HEK293 (cell line): ENCODE results near the gene NT5DC2.
A peak's percentile ranks its signal among the peaks of the same experiment; 100 is the strongest.

Experiments used
- CTCF ChIA-PET: fragments of 350-600 bp; formaldehyde crosslinking; extraction: SDS; loops from one replicate; lab custom pipeline; 2021; ENCODE audit warnings: antibody characterized with exemption; lab: Yijun Ruan, JAX
- POLR2A ChIA-PET: fragments of 300-600 bp; formaldehyde crosslinking; extraction: SDS; loops from one replicate; lab custom pipeline; 2020; ENCODE audit warnings: antibody characterized with exemption, inconsistent platforms; lab: Yijun Ruan, JAX
- H3K27ac ChIP-seq: fragments of 200-500 bp; sonication (Bioruptor generic); 2 replicates; pipeline ENCODE4 v1.5.1; 2014; ENCODE audit warnings: low read depth, low read length, control low read depth, inconsistent platforms; ENCODE audit errors: extremely low read depth
- H3K36me3 ChIP-seq, 2 experiments: fragments of 200-500 bp in 1 of 2; sonication (Bioruptor generic) in 1 of 2; 1 replicate in 1 of 2; 2 replicates in 1 of 2; pipeline ENCODE4 v1.5.1; 2014 to 2017; ENCODE audit warnings: inconsistent platforms in 2 of 2, low read length in 2 of 2; ENCODE audit not compliant: control insufficient read depth in 2 of 2, insufficient read depth in 1 of 2
- H3K4me1 ChIP-seq: fragments of 200-500 bp; sonication (Bioruptor generic); 2 replicates; pipeline ENCODE4 v1.5.1; 2014; ENCODE audit warnings: mild to moderate bottlenecking, low read length, inconsistent platforms; ENCODE audit not compliant: control insufficient read depth, insufficient read depth
- H3K4me3 ChIP-seq: 2 replicates; pipeline ENCODE4 v1.5.1; 2011; ENCODE audit warnings: low read depth, mild to moderate bottlenecking, control low read depth, low read length, moderate library complexity
- H3K9me3 ChIP-seq: fragments of 200-500 bp; sonication (Bioruptor generic); 2 replicates; pipeline ENCODE4 v1.5.1; 2014; ENCODE audit warnings: low read depth, low read length, inconsistent platforms; ENCODE audit not compliant: control insufficient read depth, insufficient read depth
- GLI4 ChIP-seq: fragments of 450-650 bp; formaldehyde crosslinking; IDR thresholded peaks from 2 replicates; pipeline ENCODE4 v1.5.1; 2016; ENCODE audit warnings: missing biosample characterization, missing genetic modification characterization
- SP3 ChIP-seq: fragments of 450-650 bp; formaldehyde crosslinking; IDR thresholded peaks from 2 replicates; pipeline ENCODE4 v1.5.1; 2016; ENCODE audit warnings: missing biosample characterization, missing genetic modification characterization
- ZNF174 ChIP-seq: fragments of 450-650 bp; formaldehyde crosslinking; IDR thresholded peaks from 2 replicates; pipeline ENCODE4 v1.5.0; 2017; ENCODE audit warnings: missing biosample characterization, mild to moderate bottlenecking, missing genetic modification characterization
- ZNF175 ChIP-seq: fragments of 450-650 bp; formaldehyde crosslinking; IDR thresholded peaks from 2 replicates; pipeline ENCODE4 v1.5.1; 2016; ENCODE audit warnings: missing biosample characterization, missing genetic modification characterization
- ZNF311 ChIP-seq: fragments of 450-650 bp; formaldehyde crosslinking; IDR thresholded peaks from 2 replicates; pipeline ENCODE4 v1.5.1; 2017; ENCODE audit warnings: missing biosample characterization, missing genetic modification characterization, borderline replicate concordance
- ZNF529 ChIP-seq: fragments of 450-650 bp; formaldehyde crosslinking; IDR thresholded peaks from 2 replicates; pipeline ENCODE4 v1.5.1; 2017; ENCODE audit warnings: missing genetic modification characterization, missing biosample characterization; ENCODE audit not compliant: insufficient replicate concordance
- ZNF561 ChIP-seq: fragments of 450-650 bp; IDR thresholded peaks from 2 replicates; pipeline ENCODE4 v1.5.1; 2018; ENCODE audit warnings: missing biosample characterization, missing genetic modification characterization, borderline replicate concordance
- ZNF571 ChIP-seq: fragments of 450-650 bp; formaldehyde crosslinking; IDR thresholded peaks from 2 replicates; pipeline ENCODE4 v1.5.0; 2017; ENCODE audit warnings: missing biosample characterization, missing genetic modification characterization
- ZNF580 ChIP-seq: fragments of 450-650 bp; formaldehyde crosslinking; IDR thresholded peaks from 2 replicates; pipeline ENCODE4 v1.5.1; 2016; ENCODE audit warnings: missing biosample characterization, missing genetic modification characterization
- ZNF600 ChIP-seq: fragments of 450-650 bp; formaldehyde crosslinking; IDR thresholded peaks from 2 replicates; pipeline ENCODE4 v1.5.1; 2016; ENCODE audit warnings: missing biosample characterization, missing genetic modification characterization
- ZNF660 ChIP-seq: fragments of 450-650 bp; IDR thresholded peaks from 2 replicates; pipeline ENCODE4 v1.5.1; 2018; ENCODE audit warnings: missing biosample characterization, mild to moderate bottlenecking, missing genetic modification characterization
- ZNF664 ChIP-seq: fragments of 450-650 bp; formaldehyde crosslinking; IDR thresholded peaks from 2 replicates; pipeline ENCODE4 v1.5.1; 2016; ENCODE audit warnings: missing biosample characterization, missing genetic modification characterization
- ZNF747 ChIP-seq: fragments of 450-650 bp; formaldehyde crosslinking; IDR thresholded peaks from 2 replicates; pipeline ENCODE4 v1.5.1; 2016; ENCODE audit warnings: missing biosample characterization, missing genetic modification characterization
- ZNF837 ChIP-seq: fragments of 450-650 bp; formaldehyde crosslinking; IDR thresholded peaks from 2 replicates; pipeline ENCODE4 v1.5.1; 2016; ENCODE audit warnings: missing biosample characterization, missing genetic modification characterization
- ZXDB ChIP-seq: fragments of 450-650 bp; formaldehyde crosslinking; IDR thresholded peaks from 2 replicates; pipeline ENCODE4 v1.5.1; 2016; ENCODE audit warnings: missing biosample characterization, missing genetic modification characterization
- TF ChIP-seq, protein P1 (sequence below): fragments of 450-650 bp; formaldehyde crosslinking; IDR thresholded peaks from 2 replicates; pipeline ENCODE4 v1.5.1; 2017; ENCODE audit warnings: missing biosample characterization, missing genetic modification characterization
- TF ChIP-seq, protein P2 (sequence below): fragments of 450-650 bp; formaldehyde crosslinking; IDR thresholded peaks from 2 replicates; pipeline ENCODE4 v1.5.1; 2016; ENCODE audit warnings: missing biosample characterization, missing genetic modification characterization
- TF ChIP-seq, protein P3 (sequence below): fragments of 450-650 bp; formaldehyde crosslinking; IDR thresholded peaks from 2 replicates; pipeline ENCODE4; 2016; ENCODE audit warnings: missing biosample characterization, missing genetic modification characterization

The NT5DC2 gene

DNA sequence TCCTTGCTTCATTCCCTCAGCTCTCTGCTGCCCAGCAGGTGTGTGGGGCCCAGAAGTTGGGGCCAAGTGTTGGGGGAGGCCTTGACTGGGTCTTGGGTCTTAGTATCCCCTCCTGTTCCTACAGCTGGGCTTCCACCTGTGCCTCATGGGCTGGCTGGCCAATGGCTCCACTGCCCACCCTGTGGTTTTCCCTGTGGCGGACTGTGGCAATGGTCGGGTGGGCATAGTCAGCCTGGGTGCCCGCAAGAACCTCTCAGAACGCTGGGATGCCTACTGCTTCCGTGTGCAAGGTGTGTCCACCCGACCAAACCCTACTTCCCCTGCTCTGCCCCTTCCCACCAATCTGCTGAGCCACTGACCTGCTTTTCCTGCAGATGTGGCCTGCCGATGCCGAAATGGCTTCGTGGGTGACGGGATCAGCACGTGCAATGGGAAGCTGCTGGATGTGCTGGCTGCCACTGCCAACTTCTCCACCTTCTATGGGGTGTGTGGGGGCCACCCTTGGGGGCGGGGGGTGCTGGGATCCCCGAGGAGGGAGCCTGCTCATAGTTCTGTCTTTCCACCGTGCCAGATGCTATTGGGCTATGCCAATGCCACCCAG lies 10.9 kb downstream of the NT5DC2 start (continued):
- TF ChIP-seq, protein P1, sequence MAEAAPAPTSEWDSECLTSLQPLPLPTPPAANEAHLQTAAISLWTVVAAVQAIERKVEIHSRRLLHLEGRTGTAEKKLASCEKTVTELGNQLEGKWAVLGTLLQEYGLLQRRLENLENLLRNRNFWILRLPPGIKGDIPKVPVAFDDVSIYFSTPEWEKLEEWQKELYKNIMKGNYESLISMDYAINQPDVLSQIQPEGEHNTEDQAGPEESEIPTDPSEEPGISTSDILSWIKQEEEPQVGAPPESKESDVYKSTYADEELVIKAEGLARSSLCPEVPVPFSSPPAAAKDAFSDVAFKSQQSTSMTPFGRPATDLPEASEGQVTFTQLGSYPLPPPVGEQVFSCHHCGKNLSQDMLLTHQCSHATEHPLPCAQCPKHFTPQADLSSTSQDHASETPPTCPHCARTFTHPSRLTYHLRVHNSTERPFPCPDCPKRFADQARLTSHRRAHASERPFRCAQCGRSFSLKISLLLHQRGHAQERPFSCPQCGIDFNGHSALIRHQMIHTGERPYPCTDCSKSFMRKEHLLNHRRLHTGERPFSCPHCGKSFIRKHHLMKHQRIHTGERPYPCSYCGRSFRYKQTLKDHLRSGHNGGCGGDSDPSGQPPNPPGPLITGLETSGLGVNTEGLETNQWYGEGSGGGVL (tag by site-specific recombination) = no peak
- TF ChIP-seq ZNF571 (tag by site-specific recombination) (no peak), SP3 (tag by site-specific recombination) (no peak), ZNF174 (tag by site-specific recombination) (no peak)

GRCh38 chr3:52521881-52522650 lies 11.6 kb downstream of the NT5DC2 start:
- POLR2A ChIA-PET = no interaction called here
- H3K36me3 ChIP-seq = peaks cover 0 to 36% of the 10 kb centered on the region in 2 experiments; a peak in 1 of 3 replicates
- TF ChIP-seq ZNF747 (no peak), ZNF600 (tag by site-specific recombination) (peak; percentile 80; the same call in 1 of the 2 replicates)
- TF ChIP-seq, all 188 proteins: peak for 1
- H3K9me3 ChIP-seq = no peaks in the 10 kb centered on the region
- CTCF ChIA-PET = interaction anchor here (0.6 kb wide), 2 partner anchors 24 to 302 kb away, joined by 4 read pairs; no protein-coding TSS in a partner anchor
- H3K27ac ChIP-seq = no peak overlapping the region
- no peaks in the 10 kb centered on the region for H3K4me1 ChIP-seq
- H3K4me3 ChIP-seq = no peak overlapping the region

- TF ChIP-seq GLI4 (no peak), ZNF175 (tag by site-specific recombination) (no peak), ZNF837 (tag by site-specific recombination) (no peak), ZNF311 (tag by site-specific recombination) (no peak), ZXDB (tag by site-specific recombination) (no peak), ZNF529 (tag by site-specific recombination) (no peak), ZNF660 (tag by site-specific recombination) (no peak), ZNF664 (no peak), ZNF561 (tag by site-specific recombination) (no peak), ZNF580 (tag by site-specific recombination) (no peak)
- TF ChIP-seq, protein P2, sequence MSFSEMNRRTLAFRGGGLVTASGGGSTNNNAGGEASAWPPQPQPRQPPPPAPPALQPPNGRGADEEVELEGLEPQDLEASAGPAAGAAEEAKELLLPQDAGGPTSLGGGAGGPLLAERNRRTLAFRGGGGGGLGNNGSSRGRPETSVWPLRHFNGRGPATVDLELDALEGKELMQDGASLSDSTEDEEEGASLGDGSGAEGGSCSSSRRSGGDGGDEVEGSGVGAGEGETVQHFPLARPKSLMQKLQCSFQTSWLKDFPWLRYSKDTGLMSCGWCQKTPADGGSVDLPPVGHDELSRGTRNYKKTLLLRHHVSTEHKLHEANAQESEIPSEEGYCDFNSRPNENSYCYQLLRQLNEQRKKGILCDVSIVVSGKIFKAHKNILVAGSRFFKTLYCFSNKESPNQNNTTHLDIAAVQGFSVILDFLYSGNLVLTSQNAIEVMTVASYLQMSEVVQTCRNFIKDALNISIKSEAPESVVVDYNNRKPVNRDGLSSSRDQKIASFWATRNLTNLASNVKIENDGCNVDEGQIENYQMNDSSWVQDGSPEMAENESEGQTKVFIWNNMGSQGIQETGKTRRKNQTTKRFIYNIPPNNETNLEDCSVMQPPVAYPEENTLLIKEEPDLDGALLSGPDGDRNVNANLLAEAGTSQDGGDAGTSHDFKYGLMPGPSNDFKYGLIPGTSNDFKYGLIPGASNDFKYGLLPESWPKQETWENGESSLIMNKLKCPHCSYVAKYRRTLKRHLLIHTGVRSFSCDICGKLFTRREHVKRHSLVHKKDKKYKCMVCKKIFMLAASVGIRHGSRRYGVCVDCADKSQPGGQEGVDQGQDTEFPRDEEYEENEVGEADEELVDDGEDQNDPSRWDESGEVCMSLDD (tag by site-specific recombination) = no peak
- TF ChIP-seq, protein P3, sequence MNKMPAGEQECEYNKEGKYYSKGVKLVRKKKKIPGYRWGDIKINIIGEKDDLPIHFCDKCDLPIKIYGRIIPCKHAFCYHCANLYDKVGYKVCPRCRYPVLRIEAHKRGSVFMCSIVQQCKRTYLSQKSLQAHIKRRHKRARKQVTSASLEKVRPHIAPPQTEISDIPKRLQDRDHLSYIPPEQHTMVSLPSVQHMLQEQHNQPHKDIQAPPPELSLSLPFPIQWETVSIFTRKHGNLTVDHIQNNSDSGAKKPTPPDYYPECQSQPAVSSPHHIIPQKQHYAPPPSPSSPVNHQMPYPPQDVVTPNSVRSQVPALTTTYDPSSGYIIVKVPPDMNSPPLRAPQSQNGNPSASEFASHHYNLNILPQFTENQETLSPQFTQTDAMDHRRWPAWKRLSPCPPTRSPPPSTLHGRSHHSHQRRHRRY = no peak
- TF ChIP-seq, all 188 proteins: peak for 0
- H3K36me3 ChIP-seq = peaks cover 0 to 30% of the 10 kb centered on the region in 2 experiments; a peak in 1 of 3 replicates
- H3K4me3 ChIP-seq = no peak overlapping the region
- H3K9me3 ChIP-seq = no peaks in the 10 kb centered on the region
- POLR2A ChIA-PET = no interaction called here
- no peaks in the 10 kb centered on the region for H3K4me1 ChIP-seq
- CTCF ChIA-PET = no interaction called here
- no peak overlapping the region for H3K27ac ChIP-seq
Measured at GRCh38 chr3:52521488-52521824, 12.2 kb downstream of the NT5DC2 start.
